HepG2 (cell line): ENCODE results near the gene C5orf34. TPM values are rescaled to one million over a fixed set of nuclear protein-coding genes. Genes with fewer than 3 reads are reported as not detected.

Experiments used
- FOSL1 ChIP-seq: sonication (generic); formaldehyde crosslinking; IDR thresholded peaks from 2 replicates; pipeline ENCODE4 v1.9.0; 2021; ENCODE audit warnings: missing genetic modification reagents, borderline replicate concordance
- KDM6A ChIP-seq: IDR thresholded peaks from 2 replicates; pipeline ENCODE4 v1.6.1; 2016; ENCODE audit warnings: low read depth
- MAF1 ChIP-seq: sonication (generic); formaldehyde crosslinking; IDR thresholded peaks from 2 replicates; pipeline ENCODE4 v1.5.0; 2020; ENCODE audit warnings: missing genetic modification reagents, borderline replicate concordance
- SRF ChIP-seq: IDR thresholded peaks from 2 replicates; pipeline ENCODE4 v1.6.1; 2011; ENCODE audit warnings: mild to moderate bottlenecking, low read depth, low read length, moderate library complexity
- XRCC5 ChIP-seq: fragments of 200-400 bp; formaldehyde crosslinking; optimal IDR thresholded peaks from 2 replicates; pipeline ENCODE3; 2017; ENCODE audit warnings: mild to moderate bottlenecking, low read length
- ZNF292 ChIP-seq: sonication (generic); formaldehyde crosslinking; IDR thresholded peaks from 2 replicates; pipeline ENCODE4 v1.8.1; 2022; ENCODE audit warnings: mild to moderate bottlenecking, low read depth, missing genetic modification reagents, borderline replicate concordance
- ZNF343 ChIP-seq: sonication (generic); formaldehyde crosslinking; IDR thresholded peaks from 2 replicates; pipeline ENCODE4 v1.4.0; 2020; ENCODE audit warnings: mild to moderate bottlenecking, missing genetic modification reagents
- ZNF367 ChIP-seq: sonication (generic); formaldehyde crosslinking; IDR thresholded peaks from 2 replicates; pipeline ENCODE4 v1.4.0; 2020; ENCODE audit warnings: missing genetic modification reagents, borderline replicate concordance
- ZNF577 ChIP-seq: sonication (generic); formaldehyde crosslinking; IDR thresholded peaks from 2 replicates; pipeline ENCODE4 v1.4.0; 2020; ENCODE audit warnings: mild to moderate bottlenecking, low read depth, missing genetic modification reagents, borderline replicate concordance
- polyA plus RNA-seq, 8 experiments: library from polyadenylated mRNA; depleted of rRNA in 3 of 8; stranded (reverse) in 7 of 8; unstranded in 1 of 8; fragments of >200 nt; fragmentation: Illumina TruSeq in 4 of 8; extraction: Trizol in 4 of 8; gene quantifications; 2 replicates each; pipeline versions ENCODE4 v1.2.1 to v1.2.3, GENCODE V29; 2011 to 2016; ENCODE audit warnings: low read depth in 4 of 8, missing spikeins in 1 of 8, mixed read lengths in 1 of 8; ENCODE audit not compliant: insufficient read depth in 1 of 8
- total RNA-seq, 5 experiments: library from RNA; depleted of rRNA; stranded (reverse); fragments of >200 nt; fragmentation: Illumina TruSeq; extraction: Trizol; gene quantifications; 2 replicates each; pipeline ENCODE4 v1.2.3, GENCODE V29; 2016; ENCODE audit warnings: low read depth in 1 of 5
- TF ChIP-seq, protein P1 (sequence below): sonication (generic); formaldehyde crosslinking; IDR thresholded peaks from 2 replicates; pipeline ENCODE4 v1.5.1; 2020; ENCODE audit warnings: missing genetic modification reagents, mild to moderate bottlenecking, borderline replicate concordance
- TF ChIP-seq, protein P2 (sequence below): sonication (generic); formaldehyde crosslinking; IDR thresholded peaks from 2 replicates; pipeline ENCODE4 v1.4.0; 2020; ENCODE audit warnings: mild to moderate bottlenecking, missing genetic modification reagents
- TF ChIP-seq, protein P3 (sequence below): sonication (generic); formaldehyde crosslinking; IDR thresholded peaks from 2 replicates; pipeline ENCODE4 v1.8.0; 2022; ENCODE audit warnings: missing genetic modification reagents, mild to moderate bottlenecking, moderate library complexity, borderline replicate concordance
- TF ChIP-seq, protein P4 (sequence below): sonication (generic); formaldehyde crosslinking; IDR thresholded peaks from 2 replicates; pipeline ENCODE4 v1.4.0; 2020; ENCODE audit warnings: missing genetic modification reagents
- TF ChIP-seq, protein P5 (sequence below): sonication (generic); formaldehyde crosslinking; IDR thresholded peaks from 2 replicates; pipeline ENCODE4 v1.4.0; 2020; ENCODE audit warnings: missing genetic modification reagents

The C5orf34 gene
- total and polyA plus RNA-seq, 2 of the 13 experiments (the other 11 are each of a cell fraction or from before 2014, with no cell fraction given): 3.2 to 6.4 TPM

DNA sequence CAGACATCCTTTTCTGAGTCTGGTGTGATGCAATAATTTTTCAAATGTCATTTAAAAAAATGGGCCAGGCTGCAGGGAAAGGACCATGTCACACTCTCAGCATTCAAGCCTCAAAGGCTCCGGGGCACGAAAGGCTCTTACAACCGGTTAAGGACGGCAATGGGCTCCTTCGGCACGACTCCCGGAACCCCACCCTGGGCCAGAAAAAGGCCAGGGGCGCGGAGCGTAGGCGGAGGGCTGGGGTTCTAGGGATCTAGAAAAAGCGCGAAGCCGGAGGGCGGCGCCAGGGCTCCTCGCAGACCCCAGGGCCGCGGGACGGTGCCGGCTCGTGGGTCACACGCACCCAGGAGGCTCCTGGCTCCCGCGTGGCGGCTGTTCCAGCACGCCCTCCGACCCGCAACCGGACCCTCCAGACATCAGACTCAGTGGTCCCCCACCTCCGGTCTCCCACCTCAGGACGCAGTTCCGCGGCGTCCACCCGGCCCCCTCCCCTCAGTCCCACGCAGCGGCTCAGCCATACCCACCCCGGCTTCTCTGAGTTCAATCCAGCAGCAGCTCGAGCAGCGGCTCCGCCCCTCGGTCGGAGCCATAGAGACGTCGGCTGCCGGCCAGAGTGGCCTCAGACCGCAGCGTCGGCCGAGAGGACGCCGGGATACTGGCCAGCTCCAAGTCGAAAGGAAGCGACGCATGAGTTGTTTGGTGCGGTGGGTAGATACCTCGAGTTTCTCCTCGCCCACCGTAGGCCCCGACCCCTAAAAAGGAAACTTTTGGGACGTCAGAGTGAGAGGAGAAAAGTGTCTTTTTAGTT is 31.4 kb downstream of the C5orf34 start, which contains the start of gene TMEM267 (continued):
- TF ChIP-seq, protein P1, sequence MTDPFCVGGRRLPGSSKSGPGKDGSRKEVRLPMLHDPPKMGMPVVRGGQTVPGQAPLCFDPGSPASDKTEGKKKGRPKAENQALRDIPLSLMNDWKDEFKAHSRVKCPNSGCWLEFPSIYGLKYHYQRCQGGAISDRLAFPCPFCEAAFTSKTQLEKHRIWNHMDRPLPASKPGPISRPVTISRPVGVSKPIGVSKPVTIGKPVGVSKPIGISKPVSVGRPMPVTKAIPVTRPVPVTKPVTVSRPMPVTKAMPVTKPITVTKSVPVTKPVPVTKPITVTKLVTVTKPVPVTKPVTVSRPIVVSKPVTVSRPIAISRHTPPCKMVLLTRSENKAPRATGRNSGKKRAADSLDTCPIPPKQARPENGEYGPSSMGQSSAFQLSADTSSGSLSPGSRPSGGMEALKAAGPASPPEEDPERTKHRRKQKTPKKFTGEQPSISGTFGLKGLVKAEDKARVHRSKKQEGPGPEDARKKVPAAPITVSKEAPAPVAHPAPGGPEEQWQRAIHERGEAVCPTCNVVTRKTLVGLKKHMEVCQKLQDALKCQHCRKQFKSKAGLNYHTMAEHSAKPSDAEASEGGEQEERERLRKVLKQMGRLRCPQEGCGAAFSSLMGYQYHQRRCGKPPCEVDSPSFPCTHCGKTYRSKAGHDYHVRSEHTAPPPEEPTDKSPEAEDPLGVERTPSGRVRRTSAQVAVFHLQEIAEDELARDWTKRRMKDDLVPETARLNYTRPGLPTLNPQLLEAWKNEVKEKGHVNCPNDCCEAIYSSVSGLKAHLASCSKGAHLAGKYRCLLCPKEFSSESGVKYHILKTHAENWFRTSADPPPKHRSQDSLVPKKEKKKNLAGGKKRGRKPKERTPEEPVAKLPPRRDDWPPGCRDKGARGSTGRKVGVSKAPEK (CRISPR knock-in tag): no peak
- TF ChIP-seq FOSL1 (CRISPR knock-in tag): 0 out of 2 replicates have a peak, but pooled peaks have one; percentile 5
- no peak for TF ChIP-seq ZNF292 (CRISPR knock-in tag)
- no peak for TF ChIP-seq ZNF367
- TF ChIP-seq XRCC5: peak; percentile 17
- TF ChIP-seq KDM6A: no peak
- TF ChIP-seq, protein P2, sequence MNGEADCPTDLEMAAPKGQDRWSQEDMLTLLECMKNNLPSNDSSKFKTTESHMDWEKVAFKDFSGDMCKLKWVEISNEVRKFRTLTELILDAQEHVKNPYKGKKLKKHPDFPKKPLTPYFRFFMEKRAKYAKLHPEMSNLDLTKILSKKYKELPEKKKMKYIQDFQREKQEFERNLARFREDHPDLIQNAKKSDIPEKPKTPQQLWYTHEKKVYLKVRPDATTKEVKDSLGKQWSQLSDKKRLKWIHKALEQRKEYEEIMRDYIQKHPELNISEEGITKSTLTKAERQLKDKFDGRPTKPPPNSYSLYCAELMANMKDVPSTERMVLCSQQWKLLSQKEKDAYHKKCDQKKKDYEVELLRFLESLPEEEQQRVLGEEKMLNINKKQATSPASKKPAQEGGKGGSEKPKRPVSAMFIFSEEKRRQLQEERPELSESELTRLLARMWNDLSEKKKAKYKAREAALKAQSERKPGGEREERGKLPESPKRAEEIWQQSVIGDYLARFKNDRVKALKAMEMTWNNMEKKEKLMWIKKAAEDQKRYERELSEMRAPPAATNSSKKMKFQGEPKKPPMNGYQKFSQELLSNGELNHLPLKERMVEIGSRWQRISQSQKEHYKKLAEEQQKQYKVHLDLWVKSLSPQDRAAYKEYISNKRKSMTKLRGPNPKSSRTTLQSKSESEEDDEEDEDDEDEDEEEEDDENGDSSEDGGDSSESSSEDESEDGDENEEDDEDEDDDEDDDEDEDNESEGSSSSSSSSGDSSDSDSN (CRISPR knock-in tag): peak; percentile 84
- TF ChIP-seq ZNF343 (CRISPR knock-in tag): no peak; the same call in 1 of the 2 replicates
- no peak for TF ChIP-seq SRF
- TF ChIP-seq, protein P3, sequence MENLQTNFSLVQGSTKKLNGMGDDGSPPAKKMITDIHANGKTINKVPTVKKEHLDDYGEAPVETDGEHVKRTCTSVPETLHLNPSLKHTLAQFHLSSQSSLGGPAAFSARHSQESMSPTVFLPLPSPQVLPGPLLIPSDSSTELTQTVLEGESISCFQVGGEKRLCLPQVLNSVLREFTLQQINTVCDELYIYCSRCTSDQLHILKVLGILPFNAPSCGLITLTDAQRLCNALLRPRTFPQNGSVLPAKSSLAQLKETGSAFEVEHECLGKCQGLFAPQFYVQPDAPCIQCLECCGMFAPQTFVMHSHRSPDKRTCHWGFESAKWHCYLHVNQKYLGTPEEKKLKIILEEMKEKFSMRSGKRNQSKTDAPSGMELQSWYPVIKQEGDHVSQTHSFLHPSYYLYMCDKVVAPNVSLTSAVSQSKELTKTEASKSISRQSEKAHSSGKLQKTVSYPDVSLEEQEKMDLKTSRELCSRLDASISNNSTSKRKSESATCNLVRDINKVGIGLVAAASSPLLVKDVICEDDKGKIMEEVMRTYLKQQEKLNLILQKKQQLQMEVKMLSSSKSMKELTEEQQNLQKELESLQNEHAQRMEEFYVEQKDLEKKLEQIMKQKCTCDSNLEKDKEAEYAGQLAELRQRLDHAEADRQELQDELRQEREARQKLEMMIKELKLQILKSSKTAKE (CRISPR knock-in tag): 0 out of 2 replicates have a peak, but pooled peaks have one; percentile 50
- peak; percentile 59; the same call in 1 of the 2 replicates for TF ChIP-seq ZNF577 (CRISPR knock-in tag)
- TF ChIP-seq MAF1 (CRISPR knock-in tag): no peak; the same call in 1 of the 2 replicates
- TF ChIP-seq, protein P4, sequence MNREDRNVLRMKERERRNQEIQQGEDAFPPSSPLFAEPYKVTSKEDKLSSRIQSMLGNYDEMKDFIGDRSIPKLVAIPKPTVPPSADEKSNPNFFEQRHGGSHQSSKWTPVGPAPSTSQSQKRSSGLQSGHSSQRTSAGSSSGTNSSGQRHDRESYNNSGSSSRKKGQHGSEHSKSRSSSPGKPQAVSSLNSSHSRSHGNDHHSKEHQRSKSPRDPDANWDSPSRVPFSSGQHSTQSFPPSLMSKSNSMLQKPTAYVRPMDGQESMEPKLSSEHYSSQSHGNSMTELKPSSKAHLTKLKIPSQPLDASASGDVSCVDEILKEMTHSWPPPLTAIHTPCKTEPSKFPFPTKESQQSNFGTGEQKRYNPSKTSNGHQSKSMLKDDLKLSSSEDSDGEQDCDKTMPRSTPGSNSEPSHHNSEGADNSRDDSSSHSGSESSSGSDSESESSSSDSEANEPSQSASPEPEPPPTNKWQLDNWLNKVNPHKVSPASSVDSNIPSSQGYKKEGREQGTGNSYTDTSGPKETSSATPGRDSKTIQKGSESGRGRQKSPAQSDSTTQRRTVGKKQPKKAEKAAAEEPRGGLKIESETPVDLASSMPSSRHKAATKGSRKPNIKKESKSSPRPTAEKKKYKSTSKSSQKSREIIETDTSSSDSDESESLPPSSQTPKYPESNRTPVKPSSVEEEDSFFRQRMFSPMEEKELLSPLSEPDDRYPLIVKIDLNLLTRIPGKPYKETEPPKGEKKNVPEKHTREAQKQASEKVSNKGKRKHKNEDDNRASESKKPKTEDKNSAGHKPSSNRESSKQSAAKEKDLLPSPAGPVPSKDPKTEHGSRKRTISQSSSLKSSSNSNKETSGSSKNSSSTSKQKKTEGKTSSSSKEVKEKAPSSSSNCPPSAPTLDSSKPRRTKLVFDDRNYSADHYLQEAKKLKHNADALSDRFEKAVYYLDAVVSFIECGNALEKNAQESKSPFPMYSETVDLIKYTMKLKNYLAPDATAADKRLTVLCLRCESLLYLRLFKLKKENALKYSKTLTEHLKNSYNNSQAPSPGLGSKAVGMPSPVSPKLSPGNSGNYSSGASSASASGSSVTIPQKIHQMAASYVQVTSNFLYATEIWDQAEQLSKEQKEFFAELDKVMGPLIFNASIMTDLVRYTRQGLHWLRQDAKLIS (CRISPR knock-in tag): no peak
- TF ChIP-seq, protein P5, sequence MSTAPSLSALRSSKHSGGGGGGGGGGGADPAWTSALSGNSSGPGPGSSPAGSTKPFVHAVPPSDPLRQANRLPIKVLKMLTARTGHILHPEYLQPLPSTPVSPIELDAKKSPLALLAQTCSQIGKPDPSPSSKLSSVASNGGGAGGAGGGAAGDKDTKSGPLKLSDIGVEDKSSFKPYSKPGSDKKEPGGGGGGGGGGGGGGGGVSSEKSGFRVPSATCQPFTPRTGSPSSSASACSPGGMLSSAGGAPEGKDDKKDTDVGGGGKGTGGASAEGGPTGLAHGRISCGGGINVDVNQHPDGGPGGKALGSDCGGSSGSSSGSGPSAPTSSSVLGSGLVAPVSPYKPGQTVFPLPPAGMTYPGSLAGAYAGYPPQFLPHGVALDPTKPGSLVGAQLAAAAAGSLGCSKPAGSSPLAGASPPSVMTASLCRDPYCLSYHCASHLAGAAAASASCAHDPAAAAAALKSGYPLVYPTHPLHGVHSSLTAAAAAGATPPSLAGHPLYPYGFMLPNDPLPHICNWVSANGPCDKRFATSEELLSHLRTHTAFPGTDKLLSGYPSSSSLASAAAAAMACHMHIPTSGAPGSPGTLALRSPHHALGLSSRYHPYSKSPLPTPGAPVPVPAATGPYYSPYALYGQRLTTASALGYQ (CRISPR knock-in tag): 0 out of 2 replicates have a peak, but pooled peaks have one; percentile 16
